ENCODE data around the gene IGF2BP2.
"Not testable (repeated sequence)": the region's sequence is repeated elsewhere in the genome, so short reads cannot be mapped to it uniquely, and the experiment has no call there.

Gene IGF2BP2

GRCh38 chr3:185709251-185709955 lies 115.4 kb downstream of the IGF2BP2 start:
- DNase-seq = no peak

GRCh38 chr3:185708392-185708791 lies 116.5 kb downstream of the IGF2BP2 start:
- no peak for DNase-seq

- DNase-seq = no peak
Measured at GRCh38 chr3:185705498-185705897, 119.3 kb downstream of the IGF2BP2 start.

GRCh38 chr3:185702262-185703225 lies 122.3 kb downstream of the IGF2BP2 start:
- no peak for DNase-seq

GRCh38 chr3:185701611-185702261 lies 123.1 kb downstream of the IGF2BP2 start:
- DNase-seq = peak; percentile 44

- no peak for DNase-seq
Measured at GRCh38 chr3:185699927-185700326, 124.9 kb downstream of the IGF2BP2 start.

- DNase-seq = not testable (repeated sequence)
Measured at GRCh38 chr3:185697228-185697627, 127.6 kb downstream of the IGF2BP2 start.

- no peak for DNase-seq
Measured at GRCh38 chr3:185696039-185696438, 128.8 kb downstream of the IGF2BP2 start.

GRCh38 chr3:185693985-185694653 lies 130.7 kb downstream of the IGF2BP2 start:
- DNase-seq = no peak

- no peak for DNase-seq
Measured at GRCh38 chr3:185691622-185692021, 133.2 kb downstream of the IGF2BP2 start.

- DNase-seq = no peak
Measured at GRCh38 chr3:185687271-185687878, 137.5 kb downstream of the IGF2BP2 start.

- DNase-seq = no peak
Measured at GRCh38 chr3:185685231-185686035, 139.4 kb downstream of the IGF2BP2 start.

GRCh38 chr3:185680231-185680630 lies 144.6 kb downstream of the IGF2BP2 start:
- DNase-seq = no peak

- no peak for DNase-seq
Measured at GRCh38 chr3:185678027-185678426, 146.8 kb downstream of the IGF2BP2 start.

- DNase-seq = peak; percentile 47
Measured at GRCh38 chr3:185677146-185677829, 147.6 kb downstream of the IGF2BP2 start.

- no peak for DNase-seq
Measured at GRCh38 chr3:185667574-185667973, 157.3 kb downstream of the IGF2BP2 start.

GRCh38 chr3:185663929-185664328 lies 160.9 kb downstream of the IGF2BP2 start:
- DNase-seq = no peak

- DNase-seq = no peak
Measured at GRCh38 chr3:185661772-185662171, 163.1 kb downstream of the IGF2BP2 start.

- DNase-seq = not testable (repeated sequence)
Measured at GRCh38 chr3:185661296-185661695, 163.5 kb downstream of the IGF2BP2 start.

Measured in retina (tissue), 1 donor.